GM23248 (cell line): ENCODE measurements around the gene BARHL1. TPM values are rescaled to one million over a fixed set of nuclear protein-coding genes. Genes with fewer than 3 reads are reported as not detected.

Experiments used
- DNase-seq: peaks from one replicate; pipeline ENCODE4 v3.0.0-alpha.2; 2015
- H2AFZ ChIP-seq: fragments of 200-600 bp; sonication (generic); 2 replicates; pipeline ENCODE4 v1.6.1; 2016; ENCODE audit warnings: antibody characterized with exemption
- H3F3A ChIP-seq: fragments of 200-600 bp; sonication (generic); 2 replicates; pipeline ENCODE4 v1.6.1; 2016; ENCODE audit warnings: mild to moderate bottlenecking, antibody characterized with exemption, mixed run types; ENCODE audit not compliant: insufficient read depth
- H3K27ac ChIP-seq: fragments of 200-600 bp; sonication (generic); 2 replicates; pipeline ENCODE4 v1.5.1; 2016; ENCODE audit warnings: mild to moderate bottlenecking
- H3K27me3 ChIP-seq: fragments of 200-600 bp; sonication (generic); replicated peaks from 2 replicates; pipeline ENCODE4 v1.6.1; 2016; ENCODE audit warnings: mild to moderate bottlenecking; ENCODE audit not compliant: insufficient read depth
- H3K36me3 ChIP-seq: fragments of 200-600 bp; sonication (generic); 2 replicates; pipeline ENCODE4 v1.6.1; 2016; ENCODE audit warnings: low read depth, mild to moderate bottlenecking
- H3K4me1 ChIP-seq: fragments of 200-600 bp; sonication (generic); 2 replicates; pipeline ENCODE4 v1.6.1; 2016; ENCODE audit warnings: mild to moderate bottlenecking; ENCODE audit not compliant: insufficient read depth
- H3K4me2 ChIP-seq: fragments of 200-600 bp; sonication (generic); one replicate; pipeline ENCODE4 v1.6.1; 2016; ENCODE audit warnings: mild to moderate bottlenecking; ENCODE audit not compliant: unreplicated experiment
- H3K4me3 ChIP-seq: fragments of 200-600 bp; sonication (generic); 2 replicates; pipeline ENCODE4 v1.5.1; 2016; ENCODE audit warnings: mild to moderate bottlenecking
- H3K79me2 ChIP-seq: fragments of 200-600 bp; sonication (generic); 2 replicates; pipeline ENCODE4 v1.6.1; 2016; ENCODE audit warnings: mild to moderate bottlenecking; ENCODE audit not compliant: insufficient read depth
- H3K9ac ChIP-seq: fragments of 200-600 bp; sonication (generic); 2 replicates; pipeline ENCODE4 v1.6.1; 2016; ENCODE audit warnings: mild to moderate bottlenecking
- H3K9me2 ChIP-seq: fragments of 200-600 bp; sonication (generic); 2 replicates; pipeline ENCODE4 v1.6.1; 2016; ENCODE audit warnings: mixed run types, mild to moderate bottlenecking, moderate library complexity; ENCODE audit not compliant: insufficient read depth
- H3K9me3 ChIP-seq: fragments of 200-600 bp; sonication (generic); one replicate; pipeline ENCODE4 v1.6.1; 2017; ENCODE audit warnings: low read depth
- H4K20me1 ChIP-seq: fragments of 200-600 bp; sonication (generic); 2 replicates; pipeline ENCODE4 v1.6.0; 2016; ENCODE audit not compliant: insufficient read depth
- EZH2 ChIP-seq: fragments of 200-600 bp; sonication (generic); IDR thresholded peaks from 2 replicates; pipeline ENCODE4 v1.6.1; 2018; ENCODE audit warnings: antibody characterized with exemption, mild to moderate bottlenecking; ENCODE audit not compliant: insufficient read depth, poor library complexity, severe bottlenecking
- EZH2phosphoT487 ChIP-seq: fragments of 200-600 bp; sonication (generic); IDR thresholded peaks from 2 replicates; pipeline ENCODE4 v1.6.1; 2018; ENCODE audit warnings: antibody characterized with exemption, moderate library complexity, mild to moderate bottlenecking, low read depth; ENCODE audit not compliant: insufficient read depth
- WGBS, 2 experiments: methylation state at CpG; one replicate each; pipeline ENCODE4 v1.1.6; 2015 to 2017; ENCODE audit warnings: low lambda C conversion rate in 2 of 2, low coverage in 1 of 2; ENCODE audit errors: missing lambda C conversion rate in 2 of 2; 5-methylcytosine and 5-hydroxymethylcytosine counted together
- in situ Hi-C: fragments of 300-500 bp; cut with MboI; formaldehyde crosslinking; loops from 2 replicates; pipeline ENCODE4 v1.15.0; 2020
- polyA plus RNA-seq: library from polyadenylated mRNA; unstranded; fragments of >200 nt; fragmentation: Nextera tagmentation; extraction: Ambion mirVana; gene quantifications from 2 replicates; pipeline ENCODE4 v1.2.1, GENCODE V29; 2016
- total RNA-seq: library from RNA; depleted of rRNA; stranded (reverse); fragments of >200 nt; shearing (Covaris generic); gene quantifications from 2 replicates; pipeline ENCODE4 v1.2.3, GENCODE V29; 2014

BARHL1 gene
- total and polyA plus RNA-seq, 2 experiments from 2014 or later: not detected

- Histone ChIP-seq H3K36me3 (peaks cover 36% of the 10 kb centered on the region; the same call in 1 of the 2 replicates), H3F3A (no peaks in the 10 kb centered on the region), H2AFZ (no peak overlapping the region), H3K9ac (no peak overlapping the region), H3K4me3 (no peak overlapping the region), H3K4me1 (no peaks in the 10 kb centered on the region), H3K9me3 (no peaks in the 10 kb centered on the region), H3K27ac (no peak overlapping the region), H3K4me2 (no peak overlapping the region), H3K27me3 (no peaks in the 10 kb centered on the region), H3K9me2 (no peaks in the 10 kb centered on the region), H3K79me2 (no peaks in the 10 kb centered on the region), H4K20me1 (no peaks in the 10 kb centered on the region)
- DNase-seq: no peak
- in situ Hi-C loops: no loop called here
- TF ChIP-seq EZH2phosphoT487 (no peak), EZH2 (no peak)
- WGBS, 2 experiments: 99 to 100% methylated on average over 5 of the region's 5 CpGs
Observed at GRCh38 chr9:132626285-132626684, 43.9 kb downstream of the BARHL1 start.

- no peaks in the 10 kb centered on the region for H4K20me1 ChIP-seq
- H2AFZ ChIP-seq: no peak overlapping the region
- H3F3A ChIP-seq: no peaks in the 10 kb centered on the region
- peaks cover 36% of the 10 kb centered on the region; the same call in 1 of the 2 replicates for H3K36me3 ChIP-seq
- H3K4me2 ChIP-seq: no peak overlapping the region
- H3K4me3 ChIP-seq: no peak overlapping the region
- H3K9ac ChIP-seq: no peak overlapping the region
- 90 to 96% methylated on average over 7 of the region's 7 CpGs for WGBS, 2 experiments
- TF ChIP-seq EZH2 (no peak), EZH2phosphoT487 (no peak)
- in situ Hi-C loops: no loop called here
- H3K4me1 ChIP-seq: no peaks in the 10 kb centered on the region
- H3K9me2 ChIP-seq: no peaks in the 10 kb centered on the region
- no peaks in the 10 kb centered on the region for H3K27me3 ChIP-seq
- DNase-seq: no peak
- no peaks in the 10 kb centered on the region for H3K9me3 ChIP-seq
- no peak overlapping the region for H3K27ac ChIP-seq
- H3K79me2 ChIP-seq: no peaks in the 10 kb centered on the region
Observed at GRCh38 chr9:132627106-132627505, 44.7 kb downstream of the BARHL1 start.

GRCh38 chr9:132627594-132627993 is 45.2 kb downstream of the BARHL1 start:
- Histone ChIP-seq H3K4me3 (no peak overlapping the region), H3K36me3 (peaks cover 36% of the 10 kb centered on the region; the same call in 1 of the 2 replicates), H3K9me3 (no peaks in the 10 kb centered on the region), H3K27me3 (no peaks in the 10 kb centered on the region), H3K4me2 (no peak overlapping the region), H3K4me1 (no peaks in the 10 kb centered on the region), H2AFZ (no peak overlapping the region), H4K20me1 (no peaks in the 10 kb centered on the region), H3K9ac (no peak overlapping the region), H3K79me2 (no peaks in the 10 kb centered on the region), H3K9me2 (no peaks in the 10 kb centered on the region), H3F3A (0 out of 2 replicates have a peak, but pooled peaks cover 3% of the 10 kb centered on the region), H3K27ac (no peak overlapping the region)
- in situ Hi-C loops: no loop called here
- DNase-seq: no peak
- TF ChIP-seq EZH2 (no peak), EZH2phosphoT487 (no peak)
- WGBS, 2 experiments: 95% methylated on average over 11 of the region's 11 CpGs

- Histone ChIP-seq H4K20me1 (no peaks in the 10 kb centered on the region), H3K4me2 (no peak overlapping the region), H2AFZ (no peak overlapping the region), H3K79me2 (no peaks in the 10 kb centered on the region), H3K36me3 (peaks cover 36% of the 10 kb centered on the region; the same call in 1 of the 2 replicates), H3K27me3 (no peaks in the 10 kb centered on the region), H3F3A (0 out of 2 replicates have a peak, but pooled peaks cover 3% of the 10 kb centered on the region), H3K9me2 (no peaks in the 10 kb centered on the region), H3K4me3 (no peak overlapping the region), H3K9me3 (no peaks in the 10 kb centered on the region), H3K4me1 (no peaks in the 10 kb centered on the region), H3K27ac (no peak overlapping the region), H3K9ac (no peak overlapping the region)
- TF ChIP-seq EZH2 (no peak), EZH2phosphoT487 (no peak)
- 91 to 94% methylated on average over 8 of the region's 8 CpGs for WGBS, 2 experiments
- no peak for DNase-seq
- in situ Hi-C loops: no loop called here
Observed at GRCh38 chr9:132628746-132629145, 46.3 kb downstream of the BARHL1 start.

- Histone ChIP-seq H3K27ac (no peak overlapping the region), H3F3A (0 out of 2 replicates have a peak, but pooled peaks cover 3% of the 10 kb centered on the region), H3K4me1 (no peaks in the 10 kb centered on the region), H2AFZ (no peak overlapping the region), H3K9me3 (no peaks in the 10 kb centered on the region), H3K4me2 (no peak overlapping the region), H3K79me2 (no peaks in the 10 kb centered on the region), H3K4me3 (no peak overlapping the region), H4K20me1 (no peaks in the 10 kb centered on the region), H3K27me3 (no peaks in the 10 kb centered on the region), H3K9me2 (no peaks in the 10 kb centered on the region), H3K36me3 (peaks cover 29% of the 10 kb centered on the region; the same call in 1 of the 2 replicates), H3K9ac (no peak overlapping the region)
- DNase-seq: no peak
- in situ Hi-C loops: no loop called here
- TF ChIP-seq EZH2phosphoT487 (no peak), EZH2 (no peak)
- WGBS, 2 experiments: 89 to 92% methylated on average over 9 of the region's 9 CpGs
Observed at GRCh38 chr9:132630116-132630515, 47.7 kb downstream of the BARHL1 start.
